GM12878 (cell line): ENCODE results near the gene ASTN1. TPM values are rescaled to one million over a fixed set of nuclear protein-coding genes. Genes with fewer than 3 reads are reported as not detected.

Experiments used
- ATAC-seq: fragments of 200-7000 bp; cut with Tn5 transposase; 3 replicates; pipeline ENCODE4 v1.9.1; 2020; ENCODE audit warnings: mild to moderate bottlenecking, moderate library complexity
- BruUV-seq: library from RNA; stranded (reverse); fragments of 400-500 nt; replicated peaks from 2 replicates; lab custom pipeline; 2021; lab: Mats Ljungman, UMichigan
- CTCF ChIA-PET: fragments of 300-600 bp; sonication (Branson Sonifier 250); formaldehyde crosslinking; extraction: SDS; loops from one replicate; lab custom pipeline; 2021; ENCODE audit warnings: inconsistent platforms; lab: Yijun Ruan, JAX
- POLR2A ChIA-PET: fragments of 350-600 bp; formaldehyde crosslinking; extraction: SDS; loops from one replicate; lab custom pipeline; 2021; ENCODE audit warnings: inconsistent platforms; lab: Charles Lee
- RAD21 ChIA-PET: fragments of 300-600 bp; sonication (Branson Sonifier 250); formaldehyde crosslinking; loops from one replicate; lab custom pipeline; 2023; ENCODE audit warnings: antibody characterized with exemption; ENCODE audit not compliant: unreplicated experiment; lab: Charles Lee
- SMC1A ChIA-PET: fragments of 300-600 bp; sonication (Branson Sonifier 250); formaldehyde crosslinking; loops from one replicate; lab custom pipeline; 2023; ENCODE audit not compliant: unreplicated experiment, uncharacterized antibody; lab: Charles Lee
- DNase-seq: peaks from one replicate; pipeline ENCODE4 v3.0.0-alpha.2; 2011; ENCODE audit warnings: low read depth, low spot score
- FAIRE-seq: peaks from 3 replicates; lab custom pipeline; 2011; peaks lifted over from hg19 to GRCh38; lab: Jason Lieb, UNC
- H2AFZ ChIP-seq: 2 replicates; pipeline ENCODE4 v1.6.0; 2011; ENCODE audit warnings: low read depth, low read length, control low read depth; ENCODE audit not compliant: control insufficient read depth
- H3K27ac ChIP-seq: 2 replicates; pipeline ENCODE4 v1.5.1; 2011; ENCODE audit warnings: control low read depth; ENCODE audit not compliant: control insufficient read depth, insufficient read depth
- H3K27me3 ChIP-seq, 2 experiments: replicated peaks in 1 of 2; 2 replicates each; pipeline versions ENCODE4 v1.6.0 to v1.6.1; 2011; ENCODE audit warnings: low read length in 1 of 2; ENCODE audit not compliant: control insufficient read depth in 2 of 2, insufficient read depth in 2 of 2
- H3K36me3 ChIP-seq, 2 experiments: 2 replicates each; pipeline ENCODE4 v1.5.1; 2011; ENCODE audit warnings: low read length in 1 of 2; ENCODE audit not compliant: control insufficient read depth in 2 of 2, insufficient read depth in 2 of 2
- H3K4me1 ChIP-seq: 2 replicates; pipeline ENCODE4 v1.6.1; 2011; ENCODE audit warnings: mild to moderate bottlenecking, low read length, moderate library complexity, mixed read lengths; ENCODE audit not compliant: control insufficient read depth, insufficient read depth
- H3K4me2 ChIP-seq: 2 replicates; pipeline ENCODE4 v1.6.0; 2011; ENCODE audit warnings: control low read depth; ENCODE audit not compliant: control insufficient read depth, insufficient read depth
- H3K4me3 ChIP-seq: fragments of 200-600 bp; sonication (generic); 2 replicates; pipeline ENCODE4 v1.5.1; 2016
- H3K79me2 ChIP-seq: 2 replicates; pipeline ENCODE4 v1.6.0; 2011; ENCODE audit warnings: low read length; ENCODE audit not compliant: control insufficient read depth, insufficient read depth
- H3K9ac ChIP-seq: 2 replicates; pipeline ENCODE4 v1.8.0; 2011; ENCODE audit warnings: low read length, control low read depth, mixed read lengths; ENCODE audit not compliant: control insufficient read depth, insufficient read depth
- H3K9me3 ChIP-seq: replicated peaks from 3 replicates; pipeline ENCODE4 v1.5.1; 2011; ENCODE audit warnings: mild to moderate bottlenecking, low read length; ENCODE audit not compliant: control insufficient read depth, insufficient read depth
- H4K20me1 ChIP-seq: 2 replicates; pipeline ENCODE4 v1.6.0; 2011; ENCODE audit not compliant: control insufficient read depth, insufficient read depth
- CEBPB ChIP-seq, 2 experiments: fragments of 150-350 bp in 1 of 2; IDR thresholded peaks; 2 replicates each; pipeline ENCODE4 v1.6.1; 2012 to 2014; ENCODE audit warnings: low read depth in 2 of 2, low read length in 2 of 2, borderline replicate concordance in 1 of 2, inconsistent platforms in 1 of 2
- EP300 ChIP-seq, 2 experiments: fragments of 150-350 bp in 1 of 2; IDR thresholded peaks; 2 replicates each; pipeline ENCODE4 v1.6.1; 2011 to 2012; ENCODE audit warnings: low read depth in 2 of 2, low read length in 2 of 2, borderline replicate concordance in 1 of 2, improper control_type of control experiment in 1 of 2, inconsistent platforms in 1 of 2; ENCODE audit not compliant: control insufficient read depth in 1 of 2
- FOXM1 ChIP-seq: IDR thresholded peaks from 2 replicates; pipeline ENCODE4 v1.6.1; 2012; ENCODE audit warnings: low read depth, mild to moderate bottlenecking, inconsistent platforms, low read length, moderate library complexity
- HDAC2 ChIP-seq: fragments of 200-600 bp; sonication (generic); IDR thresholded peaks from 2 replicates; pipeline ENCODE4 v1.6.1; 2017
- HDGF ChIP-seq: fragments of 450-650 bp; IDR thresholded peaks from 2 replicates; pipeline ENCODE4 v1.6.1; 2016; ENCODE audit warnings: antibody characterized with exemption
- MEF2A ChIP-seq: IDR thresholded peaks from 2 replicates; pipeline ENCODE4 v1.6.1; 2011; ENCODE audit warnings: low read depth, mild to moderate bottlenecking, low read length, moderate library complexity; ENCODE audit not compliant: insufficient read depth
- MTA2 ChIP-seq: fragments of 450-650 bp; IDR thresholded peaks from 2 replicates; pipeline ENCODE4 v1.6.1; 2016; ENCODE audit warnings: low read depth, mild to moderate bottlenecking, moderate library complexity
- NFYB ChIP-seq: IDR thresholded peaks from 2 replicates; pipeline ENCODE4 v1.6.1; 2011; ENCODE audit warnings: low read depth, mild to moderate bottlenecking, low read length, improper control_type of control experiment, moderate library complexity; ENCODE audit not compliant: insufficient read depth
- PML ChIP-seq: IDR thresholded peaks from 2 replicates; pipeline ENCODE4 v1.6.1; 2012; ENCODE audit warnings: low read length, inconsistent platforms
- RAD51 ChIP-seq: fragments of 450-650 bp; IDR thresholded peaks from 2 replicates; pipeline ENCODE4 v1.6.1; 2016; ENCODE audit warnings: moderate library complexity, mild to moderate bottlenecking, inconsistent platforms
- SKIL ChIP-seq: fragments of 450-650 bp; IDR thresholded peaks from 2 replicates; pipeline ENCODE4 v1.6.1; 2017; ENCODE audit warnings: mild to moderate bottlenecking, low read depth, inconsistent platforms; ENCODE audit not compliant: poor library complexity, severe bottlenecking
- WRNIP1 ChIP-seq: IDR thresholded peaks from 2 replicates; pipeline ENCODE4 v1.6.1; 2011; ENCODE audit warnings: low read depth, low read length, improper control_type of control experiment, borderline replicate concordance
- YBX1 ChIP-seq: fragments of 450-650 bp; IDR thresholded peaks from 2 replicates; pipeline ENCODE4 v1.6.1; 2016; ENCODE audit warnings: antibody characterized with exemption
- WGBS: methylation state at CpG from one replicate; pipeline ENCODE4 v1.1.6; 2016; ENCODE audit warnings: low lambda C conversion rate; ENCODE audit not compliant: insufficient replicate concordance, insufficient coverage; ENCODE audit errors: missing lambda C conversion rate; 5-methylcytosine and 5-hydroxymethylcytosine counted together
- in situ Hi-C: fragments of 300-500 bp; cut with MboI; formaldehyde crosslinking; loops from 9 replicates; pipeline ENCODE4 v1.14.3; 2018; ENCODE audit warnings: mixed read lengths
- intact Hi-C: fragments of 100-400 bp; cut with micrococcal nuclease; formaldehyde crosslinking; loops from one replicate; pipeline ENCODE4 v1.14.2; 2022; ENCODE audit not compliant: unreplicated experiment
- polyA plus RNA-seq, 11 experiments: library from polyadenylated mRNA; depleted of rRNA in 4 of 11; unstranded in 6 of 11; stranded (reverse) in 5 of 11; fragments of >200 nt; fragmentation: Nextera tagmentation in 4 of 11; fragmentation: Illumina TruSeq in 1 of 11; extraction: Ambion mirVana in 4 of 11; extraction: Trizol in 1 of 11; gene quantifications; 1 replicate in 1 of 11; 2 replicates in 10 of 11; pipeline versions ENCODE4 v1.2.1 to v1.2.3, GENCODE V29; 2011 to 2016; ENCODE audit warnings: inconsistent platforms in 2 of 11, missing spikeins in 2 of 11, low read depth in 1 of 11
- total RNA-seq, 4 experiments: library from RNA; depleted of rRNA in 3 of 4; stranded (reverse); fragments of >200 nt in 3 of 4; fragmentation: Illumina TruSeq in 1 of 4; extraction: Trizol in 1 of 4; gene quantifications; 2 replicates each; pipeline versions ENCODE4 v1.2.1 to v1.2.3, GENCODE V29; 2013 to 2021
- TF ChIP-seq, protein P1 (sequence below): IDR thresholded peaks from 2 replicates; pipeline ENCODE4 v1.6.1; 2012; ENCODE audit warnings: improper control_type of control experiment, low read depth, low read length; ENCODE audit not compliant: insufficient replicate concordance
- TF ChIP-seq, protein P2 (sequence below): fragments of 450-650 bp; formaldehyde crosslinking; IDR thresholded peaks from 2 replicates; pipeline ENCODE4 v1.5.0; 2022; ENCODE audit warnings: mild to moderate bottlenecking, missing genetic modification characterization

The ASTN1 gene
- total and polyA plus RNA-seq, 10 of the 15 experiments (the other 5 are each of a cell fraction or from before 2014, with no cell fraction given) = 0.04 TPM; not detected in 9

GRCh38 chr1:177001556-177001955 lies 163.0 kb downstream of the ASTN1 start:
- in situ Hi-C loops = no loop called here
- ChIA-PET CTCF (no interaction called here), SMC1A (no interaction called here), RAD21 (no interaction called here), POLR2A (no interaction called here)
- no peak overlapping the region for H3K4me2 ChIP-seq
- intact Hi-C loops = no loop called here
- H3K9me3 ChIP-seq = no peaks in the 10 kb centered on the region
- H3K4me1 ChIP-seq = no peaks in the 10 kb centered on the region
- no peak overlapping the region for H3K4me3 ChIP-seq
- no peaks in the 10 kb centered on the region; a peak in 1 of 4 replicates for H3K27me3 ChIP-seq
- DNase-seq (no peak), FAIRE-seq (no peak), ATAC-seq (no peak)
- H3K36me3 ChIP-seq = no peaks in the 10 kb centered on the region
- no peak overlapping the region for H3K9ac ChIP-seq
- no peak overlapping the region for H3K27ac ChIP-seq
- no TSS peak for BruUV-seq
- no peaks in the 10 kb centered on the region for H3K79me2 ChIP-seq
- 14% methylated on average over 2 of the region's 2 CpGs for WGBS
- no peak overlapping the region for H2AFZ ChIP-seq
- H4K20me1 ChIP-seq = no peaks in the 10 kb centered on the region
- TF ChIP-seq YBX1 (no peak), FOXM1 (no peak), RAD51 (no peak), HDAC2 (no peak), EP300 (IDR thresholded peaks at IDR 0.05; ENCODE audit: borderline replicate concordance in 1 of 2, control insufficient read depth in 1 of 2, low read depth in 2 of 2, low read length in 2 of 2) (no peak), HDGF (no peak), CEBPB (IDR thresholded peaks at IDR 0.05; ENCODE audit: borderline replicate concordance in 1 of 2, low read depth in 2 of 2, low read length in 2 of 2) (no peak), NFYB (no peak), MTA2 (no peak), WRNIP1 (no peak), MEF2A (no peak), PML (no peak), SKIL (no peak)
- TF ChIP-seq, protein P1, sequence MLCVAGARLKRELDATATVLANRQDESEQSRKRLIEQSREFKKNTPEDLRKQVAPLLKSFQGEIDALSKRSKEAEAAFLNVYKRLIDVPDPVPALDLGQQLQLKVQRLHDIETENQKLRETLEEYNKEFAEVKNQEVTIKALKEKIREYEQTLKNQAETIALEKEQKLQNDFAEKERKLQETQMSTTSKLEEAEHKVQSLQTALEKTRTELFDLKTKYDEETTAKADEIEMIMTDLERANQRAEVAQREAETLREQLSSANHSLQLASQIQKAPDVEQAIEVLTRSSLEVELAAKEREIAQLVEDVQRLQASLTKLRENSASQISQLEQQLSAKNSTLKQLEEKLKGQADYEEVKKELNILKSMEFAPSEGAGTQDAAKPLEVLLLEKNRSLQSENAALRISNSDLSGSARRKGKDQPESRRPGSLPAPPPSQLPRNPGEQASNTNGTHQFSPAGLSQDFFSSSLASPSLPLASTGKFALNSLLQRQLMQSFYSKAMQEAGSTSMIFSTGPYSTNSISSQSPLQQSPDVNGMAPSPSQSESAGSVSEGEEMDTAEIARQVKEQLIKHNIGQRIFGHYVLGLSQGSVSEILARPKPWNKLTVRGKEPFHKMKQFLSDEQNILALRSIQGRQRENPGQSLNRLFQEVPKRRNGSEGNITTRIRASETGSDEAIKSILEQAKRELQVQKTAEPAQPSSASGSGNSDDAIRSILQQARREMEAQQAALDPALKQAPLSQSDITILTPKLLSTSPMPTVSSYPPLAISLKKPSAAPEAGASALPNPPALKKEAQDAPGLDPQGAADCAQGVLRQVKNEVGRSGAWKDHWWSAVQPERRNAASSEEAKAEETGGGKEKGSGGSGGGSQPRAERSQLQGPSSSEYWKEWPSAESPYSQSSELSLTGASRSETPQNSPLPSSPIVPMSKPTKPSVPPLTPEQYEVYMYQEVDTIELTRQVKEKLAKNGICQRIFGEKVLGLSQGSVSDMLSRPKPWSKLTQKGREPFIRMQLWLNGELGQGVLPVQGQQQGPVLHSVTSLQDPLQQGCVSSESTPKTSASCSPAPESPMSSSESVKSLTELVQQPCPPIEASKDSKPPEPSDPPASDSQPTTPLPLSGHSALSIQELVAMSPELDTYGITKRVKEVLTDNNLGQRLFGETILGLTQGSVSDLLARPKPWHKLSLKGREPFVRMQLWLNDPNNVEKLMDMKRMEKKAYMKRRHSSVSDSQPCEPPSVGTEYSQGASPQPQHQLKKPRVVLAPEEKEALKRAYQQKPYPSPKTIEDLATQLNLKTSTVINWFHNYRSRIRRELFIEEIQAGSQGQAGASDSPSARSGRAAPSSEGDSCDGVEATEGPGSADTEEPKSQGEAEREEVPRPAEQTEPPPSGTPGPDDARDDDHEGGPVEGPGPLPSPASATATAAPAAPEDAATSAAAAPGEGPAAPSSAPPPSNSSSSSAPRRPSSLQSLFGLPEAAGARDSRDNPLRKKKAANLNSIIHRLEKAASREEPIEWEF = no peak
- TF ChIP-seq, protein P2, sequence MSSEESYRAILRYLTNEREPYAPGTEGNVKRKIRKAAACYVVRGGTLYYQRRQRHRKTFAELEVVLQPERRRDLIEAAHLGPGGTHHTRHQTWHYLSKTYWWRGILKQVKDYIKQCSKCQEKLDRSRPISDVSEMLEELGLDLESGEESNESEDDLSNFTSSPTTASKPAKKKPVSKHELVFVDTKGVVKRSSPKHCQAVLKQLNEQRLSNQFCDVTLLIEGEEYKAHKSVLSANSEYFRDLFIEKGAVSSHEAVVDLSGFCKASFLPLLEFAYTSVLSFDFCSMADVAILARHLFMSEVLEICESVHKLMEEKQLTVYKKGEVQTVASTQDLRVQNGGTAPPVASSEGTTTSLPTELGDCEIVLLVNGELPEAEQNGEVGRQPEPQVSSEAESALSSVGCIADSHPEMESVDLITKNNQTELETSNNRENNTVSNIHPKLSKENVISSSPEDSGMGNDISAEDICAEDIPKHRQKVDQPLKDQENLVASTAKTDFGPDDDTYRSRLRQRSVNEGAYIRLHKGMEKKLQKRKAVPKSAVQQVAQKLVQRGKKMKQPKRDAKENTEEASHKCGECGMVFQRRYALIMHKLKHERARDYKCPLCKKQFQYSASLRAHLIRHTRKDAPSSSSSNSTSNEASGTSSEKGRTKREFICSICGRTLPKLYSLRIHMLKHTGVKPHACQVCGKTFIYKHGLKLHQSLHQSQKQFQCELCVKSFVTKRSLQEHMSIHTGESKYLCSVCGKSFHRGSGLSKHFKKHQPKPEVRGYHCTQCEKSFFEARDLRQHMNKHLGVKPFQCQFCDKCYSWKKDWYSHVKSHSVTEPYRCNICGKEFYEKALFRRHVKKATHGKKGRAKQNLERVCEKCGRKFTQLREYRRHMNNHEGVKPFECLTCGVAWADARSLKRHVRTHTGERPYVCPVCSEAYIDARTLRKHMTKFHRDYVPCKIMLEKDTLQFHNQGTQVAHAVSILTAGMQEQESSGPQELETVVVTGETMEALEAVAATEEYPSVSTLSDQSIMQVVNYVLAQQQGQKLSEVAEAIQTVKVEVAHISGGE = no peak
